Daoy (cell line): ENCODE measurements around the gene SGSH. TPM values are rescaled to one million over a fixed set of nuclear protein-coding genes. Genes with fewer than 3 reads are reported as not detected.

Experiments used
- DNase-seq: peaks from one replicate; pipeline ENCODE4 v3.0.0-alpha.2; 2015; ENCODE audit warnings: low read depth
- total RNA-seq: library from RNA; depleted of rRNA; stranded (reverse); fragments of >200 nt; shearing (Covaris generic); gene quantifications from 2 replicates; pipeline ENCODE4 v1.2.3, GENCODE V29; 2014

Gene SGSH
- total RNA-seq, 1 experiment from 2014 or later: 2.1 TPM

DNA sequence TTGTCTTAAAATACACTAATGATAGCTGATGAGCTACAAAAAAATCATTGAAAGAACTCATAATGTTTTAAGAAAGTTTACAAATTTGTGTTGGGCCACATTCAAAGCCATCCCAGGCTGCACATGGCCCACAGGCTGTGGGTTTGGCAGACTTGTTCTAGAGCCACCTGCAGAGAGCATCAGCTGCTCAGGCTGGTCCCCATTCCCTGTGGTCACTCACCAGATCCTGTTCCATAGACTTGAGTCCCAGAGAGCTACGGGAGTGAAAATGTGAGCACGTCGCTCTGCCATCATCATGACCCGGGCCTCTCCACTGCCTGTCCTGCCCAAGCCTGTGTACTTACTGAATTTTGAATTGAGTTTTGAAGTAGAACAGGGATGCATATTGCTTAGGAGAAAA is 7.0 kb upstream of the SGSH start:
- DNase-seq: no peak

DNA sequence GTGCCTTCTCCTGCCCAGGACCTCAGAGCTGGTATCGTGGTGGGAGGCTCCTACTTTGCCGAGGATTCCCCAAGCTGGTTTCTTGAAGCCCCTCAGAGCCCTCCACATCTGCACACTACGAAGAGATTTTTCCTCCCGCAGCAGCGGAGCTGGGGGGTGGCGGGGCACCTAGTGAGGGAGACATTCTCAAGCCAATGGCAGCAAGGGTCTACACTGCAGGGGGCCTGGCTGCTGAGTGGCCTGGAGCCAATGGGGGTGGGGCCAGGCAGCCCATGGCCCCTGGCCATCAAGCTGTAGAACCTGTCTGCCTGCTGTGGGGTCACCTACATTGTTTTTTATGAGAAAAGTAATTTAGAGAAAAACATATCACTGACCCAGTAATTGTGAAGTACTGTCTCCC is 5.1 kb upstream of the SGSH start:
- DNase-seq: no peak

DNA sequence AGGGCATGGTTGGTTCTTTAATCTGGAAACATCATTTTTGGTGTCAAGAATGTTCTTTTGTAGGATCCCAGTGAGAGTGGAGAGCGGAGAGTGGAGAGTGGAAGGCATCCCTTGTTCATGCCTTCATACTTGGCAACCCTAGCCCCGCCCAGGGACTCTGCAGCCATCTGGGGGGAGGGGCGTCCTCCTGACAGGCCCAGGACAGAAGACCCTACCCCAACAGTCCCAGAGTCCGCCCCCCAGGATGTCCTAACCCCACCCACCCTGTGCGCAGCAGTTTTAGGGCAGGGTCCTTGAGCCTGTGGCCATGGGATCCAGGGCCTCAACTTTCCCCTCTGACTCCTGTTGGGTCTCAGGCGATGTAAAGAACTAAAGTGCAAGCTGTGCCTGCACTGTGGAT is 4.5 kb upstream of the SGSH start:
- DNase-seq: no peak

DNA sequence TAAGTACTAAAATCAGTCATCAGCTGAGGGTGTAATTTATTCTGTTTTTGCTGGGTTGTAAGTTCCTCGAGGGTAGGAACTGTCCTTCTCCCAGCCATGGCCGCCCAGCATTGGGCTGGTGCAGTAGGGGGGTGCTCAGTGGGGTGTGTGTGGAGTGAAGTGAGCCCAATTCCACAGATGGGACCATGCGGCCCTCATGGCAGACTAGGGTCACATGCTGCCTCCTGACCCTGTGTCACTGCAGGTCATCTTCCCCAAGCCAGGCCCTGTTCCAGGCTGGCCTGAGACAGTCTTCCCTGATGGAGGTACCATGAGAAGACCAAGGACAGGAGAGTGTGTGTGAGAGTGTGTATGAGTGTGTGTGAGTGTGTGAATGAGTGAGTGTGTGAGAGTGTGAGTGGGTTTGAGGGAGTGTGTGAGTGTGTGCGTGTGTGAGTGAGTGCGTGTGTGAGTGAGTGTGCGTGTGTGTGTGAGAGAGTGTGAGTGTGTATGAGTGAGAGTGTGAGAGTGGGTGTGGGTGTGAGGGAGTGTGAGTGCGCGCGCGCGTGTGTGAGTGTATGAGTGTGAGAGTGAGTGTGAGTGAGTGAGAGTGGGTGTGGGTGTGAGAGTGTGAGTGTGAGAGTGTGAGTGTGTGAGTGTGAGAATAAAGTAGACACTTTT is 3.8 kb upstream of the SGSH start:
- no peak for DNase-seq

DNA sequence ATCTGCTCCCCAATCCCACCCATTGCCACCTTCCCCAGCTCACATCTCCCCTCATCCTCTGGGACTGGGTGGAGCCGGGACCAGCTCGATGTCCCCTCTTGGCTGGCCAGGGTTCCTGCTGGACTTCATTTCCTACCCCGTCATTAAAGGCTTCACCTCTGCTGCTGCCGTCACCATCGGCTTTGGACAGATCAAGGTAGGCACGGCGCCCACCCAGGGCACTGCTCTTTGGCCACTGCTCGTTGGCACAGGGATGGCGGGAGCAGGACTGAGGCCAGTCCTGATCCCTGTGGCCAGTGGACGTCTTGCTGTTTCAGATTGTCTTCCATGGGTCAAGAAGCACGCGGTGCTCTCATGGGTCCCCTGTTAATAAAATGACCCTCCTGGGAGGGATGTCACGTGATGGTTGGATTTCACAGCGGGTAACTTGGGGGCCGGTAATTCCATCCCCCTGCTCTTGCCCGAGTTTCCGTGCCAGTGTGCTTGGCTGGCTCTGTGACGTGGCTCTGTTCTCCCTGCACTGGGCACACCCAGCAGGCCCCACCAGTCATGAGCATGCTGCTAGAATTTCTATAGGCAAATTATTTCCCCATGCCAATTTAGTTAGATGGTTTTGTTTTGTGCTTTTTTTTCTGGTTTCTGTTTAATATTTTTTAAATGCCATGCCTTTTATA is 3.1 kb upstream of the SGSH start:
- DNase-seq: no peak

DNA sequence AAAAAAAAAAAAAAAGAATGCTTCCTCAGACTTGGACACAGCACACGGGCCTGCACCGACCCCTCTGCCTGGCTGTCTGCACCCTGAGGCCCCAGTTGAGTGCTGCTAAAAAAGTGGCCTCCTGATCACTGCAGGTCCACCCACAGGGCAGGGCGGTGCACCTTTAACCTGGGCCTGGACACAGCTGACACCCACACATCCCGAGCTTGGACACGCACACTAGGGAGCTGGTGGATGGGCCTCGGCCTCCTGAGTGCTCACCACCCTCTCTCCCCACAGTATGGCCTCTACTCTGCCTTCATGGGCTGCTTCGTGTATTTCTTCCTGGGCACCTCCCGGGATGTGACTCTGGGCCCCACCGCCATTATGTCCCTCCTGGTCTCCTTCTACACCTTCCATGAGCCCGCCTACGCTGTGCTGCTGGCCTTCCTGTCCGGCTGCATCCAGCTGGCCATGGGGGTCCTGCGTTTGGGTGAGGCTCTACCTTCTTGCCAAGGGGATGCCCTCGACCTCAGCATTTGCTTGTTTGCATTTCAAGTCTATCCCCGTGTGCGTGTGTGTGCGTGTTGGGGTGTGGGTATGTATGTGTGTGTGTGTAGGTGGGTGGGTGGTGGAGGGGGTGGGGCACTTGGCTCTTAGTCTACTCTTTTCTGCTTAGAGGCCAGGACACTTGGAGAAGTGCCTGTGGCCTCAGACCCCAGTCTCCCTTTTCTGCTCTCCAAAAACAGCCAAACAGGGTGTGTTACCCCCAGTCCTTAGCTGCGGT is 2.4 kb upstream of the SGSH start:
- DNase-seq: no peak

DNA sequence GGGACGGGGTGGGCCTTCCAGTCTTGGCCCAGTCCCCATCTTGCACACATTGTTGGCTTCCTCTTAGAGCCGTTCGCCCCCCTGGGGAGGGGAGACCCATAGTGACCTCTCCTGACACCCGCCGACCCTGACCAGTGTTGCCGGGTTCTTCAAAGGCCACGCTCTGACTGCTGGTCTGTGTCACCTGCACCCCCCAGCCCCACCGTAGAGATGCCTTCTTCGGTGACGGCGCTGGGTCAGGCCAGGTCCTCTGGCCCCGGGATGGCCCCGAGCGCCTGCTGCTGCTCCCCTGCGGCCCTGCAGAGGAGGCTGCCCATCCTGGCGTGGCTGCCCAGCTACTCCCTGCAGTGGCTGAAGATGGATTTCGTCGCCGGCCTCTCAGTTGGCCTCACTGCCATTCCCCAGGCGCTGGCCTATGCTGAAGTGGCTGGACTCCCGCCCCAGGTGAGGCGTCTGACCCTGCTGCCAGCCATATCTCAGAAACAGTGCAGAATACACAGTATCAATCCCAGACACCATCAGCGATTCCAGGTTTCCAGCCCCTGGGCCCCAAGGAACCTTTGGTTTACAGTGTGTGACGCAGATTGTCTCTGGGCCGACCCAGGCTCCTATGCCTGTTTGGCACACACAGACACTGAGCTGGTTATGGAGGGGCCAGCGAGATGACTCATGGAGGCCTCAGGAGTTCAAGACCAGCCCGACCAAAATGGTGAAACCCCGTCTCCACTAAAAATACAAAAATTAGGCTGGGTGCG is 1.4 kb upstream of the SGSH start:
- DNase-seq: no peak

DNA sequence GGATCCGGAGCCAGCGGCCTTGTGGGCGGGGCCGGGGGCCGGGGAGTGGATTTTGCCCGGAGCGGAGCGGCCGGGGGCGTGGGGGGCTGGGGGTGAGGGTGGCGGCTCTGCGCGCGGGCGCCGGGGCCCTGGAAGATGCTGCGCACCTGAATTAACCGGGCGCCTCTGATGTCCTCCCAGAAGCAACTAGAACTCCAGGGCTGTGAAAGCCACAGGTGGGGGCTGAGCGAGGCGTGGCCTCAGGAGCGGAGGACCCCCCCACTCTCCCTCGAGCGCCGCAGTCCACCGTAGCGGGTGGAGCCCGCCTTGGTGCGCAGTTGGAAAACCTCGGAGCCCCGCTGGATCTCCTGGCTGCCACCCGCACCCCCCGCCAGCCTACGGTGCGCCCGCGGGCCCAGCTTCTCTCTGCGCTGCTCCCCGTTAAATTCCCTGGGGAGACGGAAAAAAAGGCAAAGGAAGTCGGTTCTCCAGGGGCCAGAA is 643 bp upstream of the SGSH start:
- DNase-seq: no peak

DNA sequence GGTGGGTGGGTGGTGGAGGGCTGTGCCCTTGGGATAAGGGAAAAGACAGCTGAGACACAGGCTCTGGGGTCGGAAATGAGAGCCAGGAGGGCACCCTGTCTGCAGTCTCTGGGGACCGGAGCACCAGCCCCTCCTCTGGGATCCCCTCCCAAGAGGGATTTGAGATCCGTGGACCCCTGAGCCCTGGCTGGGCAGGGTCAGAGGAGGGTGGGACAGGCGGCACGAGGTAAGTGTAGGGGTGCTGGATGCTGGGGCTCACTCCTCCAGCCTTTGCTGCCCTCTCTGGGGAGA is 425 bp downstream of the SGSH start:
- DNase-seq: no peak

DNA sequence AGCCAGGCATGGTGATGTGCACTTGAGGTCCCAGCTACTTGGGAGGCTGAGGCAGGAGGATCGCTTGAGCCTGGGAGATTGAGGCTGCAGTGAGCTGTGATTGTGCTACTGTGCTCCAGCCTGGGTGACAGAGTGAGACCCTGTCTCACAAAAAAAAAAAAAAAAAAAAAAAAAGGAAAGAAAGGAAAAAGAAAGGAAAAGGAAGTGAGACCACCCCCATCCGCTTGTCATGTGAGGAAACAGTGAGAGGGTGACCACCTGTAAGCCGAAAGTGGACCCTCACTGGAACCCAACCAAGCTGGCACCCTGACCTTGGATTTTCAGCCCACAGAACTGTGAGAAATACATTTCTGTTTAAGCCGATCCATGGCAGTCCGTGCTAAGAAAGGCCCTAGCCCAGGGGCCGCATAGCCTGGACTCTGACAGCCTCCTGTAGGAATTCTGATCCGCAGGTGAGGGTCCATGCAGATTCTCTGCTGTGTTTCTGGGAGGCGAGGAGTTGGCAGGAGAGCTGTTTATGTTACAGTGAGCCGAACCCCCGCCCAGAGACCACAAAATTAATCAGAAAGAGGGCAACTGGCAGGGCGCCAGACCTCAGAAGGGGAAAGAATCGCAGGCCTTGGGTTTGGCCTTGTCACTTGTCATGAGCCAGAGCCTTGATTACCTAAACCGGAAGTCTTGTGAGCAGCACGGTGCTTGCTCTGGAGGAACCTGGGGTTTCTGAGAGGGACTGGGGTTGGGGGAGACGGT is 945 bp downstream of the SGSH start:
- DNase-seq: peak; percentile 89

DNA sequence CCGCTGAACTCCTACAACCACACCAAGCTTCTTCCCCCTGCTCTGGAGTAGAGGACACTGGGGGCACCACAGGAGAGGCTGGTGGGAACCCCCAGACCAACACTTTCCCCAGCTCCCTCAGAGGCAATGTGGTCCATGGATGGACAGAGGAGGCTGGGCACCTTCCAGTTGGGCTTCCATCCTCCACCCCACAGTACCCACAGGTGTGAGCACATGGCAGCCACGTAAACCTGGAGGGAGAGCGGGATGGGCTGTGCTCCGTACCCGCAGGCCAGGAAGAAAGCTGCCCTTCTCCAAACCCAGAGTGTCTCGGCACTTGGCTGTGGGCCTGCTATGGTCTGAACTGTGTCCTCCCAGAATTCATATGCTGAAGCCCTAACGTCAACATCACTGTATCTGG is 1.7 kb downstream of the SGSH start:
- no peak for DNase-seq

DNA sequence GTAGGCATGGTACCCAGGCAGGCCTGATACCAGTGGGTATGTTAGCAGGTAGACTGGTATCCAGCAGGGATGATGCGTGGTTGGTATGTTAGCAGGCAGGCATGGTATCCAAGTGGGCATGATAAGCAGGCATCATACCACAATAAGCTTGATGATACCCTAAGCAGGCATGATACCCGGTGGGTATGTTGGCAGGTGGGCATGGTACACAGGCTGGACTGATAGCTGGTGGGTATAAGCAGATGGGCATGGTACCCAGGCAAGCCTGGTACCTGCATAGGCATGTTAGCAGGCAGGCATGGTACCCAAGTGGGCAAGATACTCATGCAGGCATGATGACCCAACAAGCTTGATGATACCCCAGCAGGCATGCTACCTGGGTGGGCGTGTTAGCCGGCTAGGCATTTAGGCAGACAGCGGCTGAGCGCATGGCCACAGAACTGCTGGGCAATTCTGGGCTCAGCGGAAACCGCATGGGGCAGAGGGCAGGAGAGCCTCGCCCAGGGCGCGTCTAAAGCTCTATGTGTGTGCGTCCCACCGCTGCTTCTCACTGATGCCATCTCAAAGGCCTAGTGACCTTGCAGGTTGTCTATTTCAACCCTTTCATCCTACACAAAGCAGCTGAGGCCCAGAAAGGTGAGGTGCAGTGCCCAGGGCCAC is 2.3 kb downstream of the SGSH start:
- no peak for DNase-seq

DNA sequence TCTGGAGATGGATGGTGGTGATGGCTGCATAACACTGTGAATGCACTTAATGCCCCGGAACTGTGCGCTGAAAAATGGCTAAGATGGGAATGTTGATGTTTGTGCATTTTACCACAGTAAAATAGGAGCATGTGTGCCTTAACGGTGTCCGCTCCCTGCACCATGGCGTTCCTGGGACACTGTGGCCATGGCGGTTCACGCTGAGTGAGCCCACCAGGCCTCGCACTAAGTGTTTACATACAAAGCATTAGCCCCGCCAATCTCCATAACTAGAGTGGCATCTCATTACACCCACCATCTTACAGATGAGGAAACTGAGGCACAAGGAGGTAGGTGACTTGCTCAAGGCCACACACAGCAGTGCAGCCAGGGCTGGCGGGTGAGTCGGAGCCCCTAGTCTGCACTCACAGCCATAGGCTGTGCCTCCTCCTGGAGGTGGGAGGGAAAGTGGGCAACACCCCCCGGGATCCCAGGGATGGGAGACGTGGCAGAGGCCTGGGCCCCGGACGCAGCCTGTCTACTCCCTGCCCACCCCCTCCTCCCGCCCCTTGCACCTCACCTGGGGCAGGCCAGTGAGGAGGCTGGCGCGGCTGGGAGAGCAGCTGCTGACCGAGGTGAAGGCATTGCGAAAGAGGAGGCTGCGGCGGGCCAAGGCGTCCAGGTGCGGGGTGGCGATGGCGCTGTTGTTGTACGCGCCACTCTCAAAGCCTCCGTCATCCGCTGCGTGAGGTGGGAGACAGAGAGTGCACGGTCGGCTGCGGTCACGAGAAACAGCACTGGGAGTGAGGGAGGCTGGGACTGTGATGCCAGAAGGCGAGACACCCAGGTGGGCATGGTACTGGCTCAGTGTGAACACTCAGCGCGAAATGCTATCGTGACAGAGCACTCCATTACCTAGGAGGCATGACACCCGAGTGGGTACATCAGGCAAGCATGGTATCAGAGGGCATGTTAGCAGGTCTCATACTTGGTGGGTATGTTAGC is 3.4 kb downstream of the SGSH start:
- DNase-seq: no peak

DNA sequence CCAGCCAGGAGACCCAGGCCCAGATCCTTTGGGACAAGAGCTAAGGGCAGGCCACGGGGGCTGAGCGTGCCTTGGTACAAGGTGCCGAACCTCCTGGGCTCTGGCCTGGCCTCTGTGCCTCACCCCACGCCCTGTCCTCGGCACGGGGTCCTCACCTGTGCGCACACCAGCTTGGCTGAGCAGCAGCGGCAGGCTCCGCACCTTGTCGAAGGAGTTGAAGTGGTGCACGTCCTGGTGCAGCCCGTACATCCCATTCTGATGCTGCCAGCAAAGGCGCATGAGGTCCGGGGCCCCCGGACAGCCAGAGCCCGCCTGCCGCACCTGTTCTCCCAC is 5.3 kb downstream of the SGSH start:
- DNase-seq: no peak

DNA sequence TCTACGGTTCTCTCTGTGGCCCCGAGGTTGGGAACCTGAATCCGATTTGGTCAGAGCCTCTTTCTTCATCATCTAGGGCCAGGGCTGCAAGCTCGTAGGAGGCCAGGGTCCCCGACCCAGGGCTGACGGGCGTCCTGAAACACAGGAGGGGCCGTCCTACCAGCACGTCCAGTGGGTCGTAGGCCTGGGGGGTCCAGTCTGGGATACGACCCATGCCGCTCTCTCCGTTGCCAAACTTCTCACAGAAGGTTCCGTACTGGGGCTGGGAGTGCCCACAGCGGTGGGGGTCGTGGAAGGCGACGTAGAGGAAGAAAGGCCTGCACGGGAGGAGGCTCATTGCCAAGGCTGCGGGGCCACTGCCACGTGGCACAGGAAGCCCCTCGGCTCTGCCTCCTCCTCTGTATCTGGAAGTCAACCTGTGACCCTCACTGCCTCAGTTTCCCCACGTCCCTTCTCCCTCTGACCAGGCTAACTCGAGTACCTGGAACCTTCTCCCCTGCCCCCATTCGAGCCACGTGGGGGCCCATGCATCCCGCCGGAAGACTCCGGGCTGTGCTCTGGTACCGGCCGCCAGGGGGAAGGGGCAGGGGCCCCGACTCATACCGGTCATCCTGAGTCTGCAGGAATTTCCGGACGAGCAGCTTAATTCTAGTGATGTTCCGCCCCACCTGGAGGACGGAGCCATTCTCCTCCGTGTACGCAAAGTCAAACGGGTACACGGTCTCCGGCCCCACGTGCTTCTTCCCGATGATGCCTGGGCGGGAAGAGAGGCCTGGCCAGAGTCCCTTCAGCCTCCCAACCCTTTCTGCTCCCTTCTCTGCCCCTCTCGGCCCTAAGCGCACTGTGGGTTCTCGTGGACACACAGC is 5.9 kb downstream of the SGSH start:
- no peak for DNase-seq

DNA sequence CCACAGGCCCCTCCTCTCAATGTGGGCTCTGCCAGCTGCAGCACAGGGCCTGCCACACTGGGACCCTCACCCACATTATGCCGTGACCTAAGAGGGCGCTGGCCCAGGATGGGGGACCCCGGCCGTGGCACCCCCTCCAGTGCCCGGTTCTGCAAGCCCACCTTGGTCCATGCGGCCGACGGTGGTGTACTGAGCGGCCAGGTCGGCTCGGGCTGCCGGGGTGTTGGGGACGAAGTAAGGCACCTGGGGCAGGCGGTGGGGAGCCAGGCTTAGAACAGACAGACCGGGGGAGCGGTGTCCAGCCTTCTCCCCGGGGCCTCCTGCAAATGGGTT is 6.5 kb downstream of the SGSH start:
- DNase-seq: no peak

DNA sequence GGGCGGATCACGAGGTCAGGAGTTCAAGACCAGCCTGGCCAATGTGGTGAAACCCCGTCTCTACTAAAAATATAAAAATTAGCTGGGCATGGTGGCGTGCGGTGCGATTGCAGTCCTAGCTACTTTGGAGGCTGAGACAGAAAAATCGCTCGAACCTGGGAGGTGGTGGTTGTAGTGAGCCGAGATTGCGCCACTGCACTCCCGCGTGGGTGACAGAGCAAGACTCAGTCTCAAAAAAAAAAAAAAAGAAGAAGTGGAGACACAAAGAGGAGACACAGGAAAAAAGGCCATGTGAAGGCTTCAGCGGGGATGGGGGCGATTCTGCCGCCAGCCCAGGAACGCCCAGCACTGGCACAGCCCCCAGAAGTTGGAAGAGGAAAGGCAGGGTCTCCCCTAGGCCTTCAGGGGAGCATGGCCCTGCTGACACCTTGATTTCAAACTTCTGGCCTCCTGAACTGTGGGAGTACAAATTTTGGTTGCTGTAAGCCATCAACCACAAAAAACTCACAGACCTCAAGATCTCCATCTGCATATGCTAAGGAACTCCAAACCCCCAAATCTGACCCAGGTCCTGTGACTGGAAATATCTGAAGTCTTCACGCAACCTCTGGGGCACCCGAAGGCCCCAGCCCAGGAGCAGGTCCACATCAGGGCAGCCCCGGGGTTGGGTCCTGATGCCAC is 7.0 kb downstream of the SGSH start:
- no peak for DNase-seq

DNA sequence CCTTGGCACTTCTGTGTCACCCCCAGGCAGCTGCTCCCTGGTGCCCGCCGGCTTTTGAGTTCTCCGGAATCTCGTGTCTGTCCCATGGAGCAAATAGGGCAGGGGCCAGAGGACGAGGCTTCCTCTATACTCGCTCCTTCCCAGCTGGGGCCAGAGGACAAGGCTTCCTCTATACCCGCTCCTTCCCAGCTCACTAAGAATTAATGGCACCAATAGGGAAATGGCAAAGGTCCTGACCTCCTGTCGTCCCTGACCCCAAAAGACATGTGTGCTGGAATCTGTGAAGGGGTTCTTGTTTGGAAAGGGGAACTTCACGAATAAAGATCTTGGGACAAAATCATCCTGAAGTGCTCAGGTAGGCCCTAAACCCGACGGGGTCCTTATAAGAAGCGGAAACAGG is 7.6 kb downstream of the SGSH start:
- no peak for DNase-seq

DNA sequence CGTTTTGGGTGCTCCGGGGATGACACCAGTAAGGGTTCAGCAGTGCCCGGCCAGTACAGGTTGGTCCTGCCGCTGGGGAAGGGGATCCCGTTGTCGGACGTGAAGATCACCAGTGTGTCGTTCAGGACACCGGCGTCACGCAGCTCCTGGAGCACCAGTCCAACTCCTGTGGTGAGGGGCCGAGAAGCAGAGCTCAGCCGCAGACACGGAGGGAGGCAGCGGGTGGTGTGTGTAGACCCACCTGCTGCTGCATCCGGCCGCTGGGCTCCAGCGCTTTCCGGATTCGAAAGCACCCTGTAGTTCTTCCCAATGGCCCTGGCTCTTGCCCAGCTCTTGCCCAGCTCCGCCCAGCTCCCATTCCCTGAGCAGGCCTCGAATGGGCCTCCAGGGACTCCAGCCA is 8.0 kb downstream of the SGSH start:
- no peak for DNase-seq
